ENCODE data around the gene SEL1L2. TPM values are rescaled to one million over a fixed set of nuclear protein-coding genes. Genes with fewer than 3 reads are reported as not detected.

Gene SEL1L2
- total RNA-seq, 2 donors from 2014 or later: not detected

DNA sequence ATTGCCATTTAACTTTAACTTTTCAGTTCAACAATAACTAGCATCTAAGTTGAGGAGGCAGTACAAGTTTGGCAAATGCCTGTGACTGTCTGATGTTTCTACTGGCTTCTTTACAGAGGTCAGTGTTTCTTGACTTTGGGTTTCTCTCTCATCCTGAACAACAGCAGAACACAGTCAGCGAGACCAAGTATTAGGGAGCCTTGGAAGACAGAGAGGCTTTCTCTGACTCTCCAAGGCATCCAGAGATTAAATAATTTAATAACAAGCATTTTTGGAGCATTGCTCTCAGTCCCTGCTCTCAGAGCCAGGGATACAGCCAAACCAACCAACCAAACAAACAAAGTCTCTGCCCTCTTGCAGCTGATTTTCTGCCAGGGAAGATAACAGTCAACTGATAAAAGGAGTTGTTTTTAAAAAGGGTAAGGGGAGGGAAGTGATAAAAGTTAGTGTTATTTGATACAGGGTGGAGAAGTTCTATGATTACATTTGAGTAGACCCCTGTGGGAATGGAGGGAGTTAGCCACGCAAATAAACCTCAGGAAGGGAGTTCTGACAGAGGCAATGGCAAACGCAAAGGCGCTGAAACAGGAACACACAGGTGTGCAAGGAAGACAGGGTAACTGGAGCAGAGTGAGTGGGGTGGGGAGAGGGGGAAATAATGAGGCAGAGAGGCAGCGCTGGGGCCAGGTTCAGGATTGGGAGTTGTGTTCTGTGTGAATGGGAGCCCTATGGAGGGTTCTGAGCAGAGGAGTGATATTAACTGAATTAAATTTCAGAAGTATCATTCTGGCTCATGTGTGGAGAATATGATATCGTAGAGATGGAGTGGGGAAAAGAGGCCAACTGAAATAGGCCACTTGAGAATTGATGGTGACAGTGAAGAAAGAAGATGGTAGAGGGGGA is 55.2 kb downstream of the SEL1L2 start:
- Histone ChIP-seq H3K4me3 (no peak overlapping the region), H3K27me3 (no peaks in the 10 kb centered on the region), H3K36me3 (replicated peaks in 1 of 2; ENCODE audit: insufficient read depth in 1 of 2, low read depth in 2 of 2) (no peaks in the 10 kb centered on the region), H3K9me3 (no peaks in the 10 kb centered on the region), H3K4me1 (no peaks in the 10 kb centered on the region), H3K27ac (no peak overlapping the region)
- no peak for DNase-seq
- no peak for ATAC-seq
- intact Hi-C loops (cut with DNase I): no loop called here
- TF ChIP-seq CTCF (IDR thresholded peaks at IDR 0.05) (no peak), POLR2A (IDR thresholded peaks at IDR 0.05) (no peak)
- WGBS, 2 donors: 37 to 39% methylated on average over 6 of the region's 6 CpGs

- 46 to 54% methylated on average over 4 of the region's 4 CpGs for whole genome bisulfite sequencing, 2 donors
- H3K4me3 ChIP-seq: no peak overlapping the region
- DNase-seq: no peak
- H3K9me3 ChIP-seq: no peaks in the 10 kb centered on the region
- H3K36me3 ChIP-seq (replicated peaks in 1 of 2; ENCODE audit: insufficient read depth in 1 of 2, low read depth in 2 of 2): no peaks in the 10 kb centered on the region
- no peak for ATAC-seq
- intact Hi-C loops (cut with DNase I): no loop called here
- H3K27me3 ChIP-seq: no peaks in the 10 kb centered on the region
- TF ChIP-seq CTCF (IDR thresholded peaks at IDR 0.05) (no peak), POLR2A (IDR thresholded peaks at IDR 0.05) (no peak)
- no peaks in the 10 kb centered on the region for H3K4me1 ChIP-seq
- no peak overlapping the region for H3K27ac ChIP-seq
Observed at GRCh38 chr20:13930281-13930680, 60.1 kb downstream of the SEL1L2 start.

- Histone ChIP-seq H3K4me1 (no peaks in the 10 kb centered on the region), H3K27me3 (no peaks in the 10 kb centered on the region), H3K4me3 (no peak overlapping the region), H3K36me3 (replicated peaks in 1 of 2; ENCODE audit: insufficient read depth in 1 of 2, low read depth in 2 of 2) (no peaks in the 10 kb centered on the region), H3K9me3 (no peaks in the 10 kb centered on the region), H3K27ac (no peak overlapping the region)
- DNase-seq (no peak), ATAC-seq (no peak)
- TF ChIP-seq POLR2A (IDR thresholded peaks at IDR 0.05): no peak
- no peak for TF ChIP-seq CTCF (IDR thresholded peaks at IDR 0.05)
- 85 to 97% methylated on average over 6 of the region's 6 CpGs for WGBS, 2 donors
- intact Hi-C loops (cut with DNase I): no loop called here
Observed at GRCh38 chr20:13929836-13930235, 60.6 kb downstream of the SEL1L2 start.

DNA sequence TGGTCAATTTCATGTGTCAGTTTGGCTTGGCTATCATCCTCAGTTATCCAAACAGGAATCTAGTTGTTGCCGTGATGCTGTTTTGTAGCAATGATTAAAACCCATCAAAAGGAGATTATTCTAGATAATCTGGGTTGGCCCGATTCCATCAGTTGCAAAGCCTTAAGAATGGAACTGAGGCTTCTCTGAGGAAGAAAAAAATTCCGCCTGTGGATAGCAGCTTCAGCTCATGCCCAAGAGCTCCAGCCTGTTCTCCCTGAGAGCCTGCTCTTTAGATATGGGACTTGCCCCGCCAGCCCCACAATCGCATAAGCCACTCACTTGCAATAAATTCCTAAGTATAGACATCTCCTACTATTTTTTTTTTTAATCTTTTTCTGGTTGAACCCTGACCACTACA is 61.5 kb downstream of the SEL1L2 start:
- H3K27me3 ChIP-seq: no peaks in the 10 kb centered on the region
- 69 to 76% methylated on average over 5 of the region's 5 CpGs for WGBS, 2 donors
- TF ChIP-seq CTCF (IDR thresholded peaks at IDR 0.05) (no peak), POLR2A (IDR thresholded peaks at IDR 0.05) (no peak)
- intact Hi-C loops (cut with DNase I): no loop called here
- no peaks in the 10 kb centered on the region for H3K4me1 ChIP-seq
- no peaks in the 10 kb centered on the region for H3K36me3 ChIP-seq (replicated peaks in 1 of 2; ENCODE audit: insufficient read depth in 1 of 2, low read depth in 2 of 2)
- no peak for ATAC-seq
- H3K27ac ChIP-seq: no peak overlapping the region
- DNase-seq: no peak
- no peaks in the 10 kb centered on the region for H3K9me3 ChIP-seq
- no peak overlapping the region for H3K4me3 ChIP-seq

DNA sequence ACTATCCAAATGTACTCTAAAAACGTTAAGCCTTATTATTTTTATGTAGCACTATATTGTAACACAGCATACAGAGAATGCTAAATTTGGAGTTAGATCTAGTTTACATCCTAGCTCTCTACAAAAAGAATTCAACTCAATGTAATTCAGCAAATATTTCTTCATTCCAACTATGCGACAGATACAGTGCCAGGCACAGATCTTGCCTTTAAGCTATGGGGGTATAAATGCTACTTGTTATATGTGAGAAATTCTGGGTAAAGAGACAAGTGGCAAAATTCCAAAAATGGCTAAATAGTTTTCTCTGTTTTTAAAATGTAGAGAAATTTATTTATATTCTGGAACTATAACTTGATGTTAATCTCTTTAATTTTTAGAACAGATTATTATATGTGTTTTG is 63.2 kb downstream of the SEL1L2 start:
- no peak for ATAC-seq
- no peak overlapping the region for H3K27ac ChIP-seq
- no peaks in the 10 kb centered on the region for H3K27me3 ChIP-seq
- no peaks in the 10 kb centered on the region for H3K9me3 ChIP-seq
- H3K4me3 ChIP-seq: no peak overlapping the region
- H3K4me1 ChIP-seq: no peaks in the 10 kb centered on the region
- intact Hi-C loops (cut with DNase I): no loop called here
- no peak for TF ChIP-seq POLR2A (IDR thresholded peaks at IDR 0.05)
- TF ChIP-seq CTCF (IDR thresholded peaks at IDR 0.05): no peak
- no peak for DNase-seq
- H3K36me3 ChIP-seq (replicated peaks in 1 of 2; ENCODE audit: insufficient read depth in 1 of 2, low read depth in 2 of 2): no peaks in the 10 kb centered on the region
- WGBS, 2 donors: 60 to 63% methylated on average over 2 of the region's 2 CpGs
